GM12878 (cell line): ENCODE measurements around the gene SLC2A5. TPM values are rescaled to one million over a fixed set of nuclear protein-coding genes. Genes with fewer than 3 reads are reported as not detected.

Source experiments
- ATAC-seq: fragments of 200-7000 bp; cut with Tn5 transposase; 3 replicates; pipeline ENCODE4 v1.9.1; 2020; ENCODE audit warnings: mild to moderate bottlenecking, moderate library complexity
- BruUV-seq: library from RNA; stranded (reverse); fragments of 400-500 nt; replicated peaks from 2 replicates; lab custom pipeline; 2021; lab: Mats Ljungman, UMichigan
- CTCF ChIA-PET: fragments of 300-600 bp; sonication (Branson Sonifier 250); formaldehyde crosslinking; extraction: SDS; loops from one replicate; lab custom pipeline; 2021; ENCODE audit warnings: inconsistent platforms; lab: Yijun Ruan, JAX
- POLR2A ChIA-PET: fragments of 350-600 bp; formaldehyde crosslinking; extraction: SDS; loops from one replicate; lab custom pipeline; 2021; ENCODE audit warnings: inconsistent platforms; lab: Charles Lee
- RAD21 ChIA-PET: fragments of 300-600 bp; sonication (Branson Sonifier 250); formaldehyde crosslinking; loops from one replicate; lab custom pipeline; 2023; ENCODE audit warnings: antibody characterized with exemption; ENCODE audit not compliant: unreplicated experiment; lab: Charles Lee
- SMC1A ChIA-PET: fragments of 300-600 bp; sonication (Branson Sonifier 250); formaldehyde crosslinking; loops from one replicate; lab custom pipeline; 2023; ENCODE audit not compliant: unreplicated experiment, uncharacterized antibody; lab: Charles Lee
- DNase-seq: peaks from one replicate; pipeline ENCODE4 v3.0.0-alpha.2; 2011; ENCODE audit warnings: low read depth, low spot score
- FAIRE-seq: peaks from 3 replicates; lab custom pipeline; 2011; peaks lifted over from hg19 to GRCh38; lab: Jason Lieb, UNC
- H2AFZ ChIP-seq: 2 replicates; pipeline ENCODE4 v1.6.0; 2011; ENCODE audit warnings: low read depth, low read length, control low read depth; ENCODE audit not compliant: control insufficient read depth
- H3K27ac ChIP-seq: 2 replicates; pipeline ENCODE4 v1.5.1; 2011; ENCODE audit warnings: control low read depth; ENCODE audit not compliant: control insufficient read depth, insufficient read depth
- H3K27me3 ChIP-seq, 2 experiments: replicated peaks in 1 of 2; 2 replicates each; pipeline versions ENCODE4 v1.6.0 to v1.6.1; 2011; ENCODE audit warnings: low read length in 1 of 2; ENCODE audit not compliant: control insufficient read depth in 2 of 2, insufficient read depth in 2 of 2
- H3K36me3 ChIP-seq, 2 experiments: 2 replicates each; pipeline ENCODE4 v1.5.1; 2011; ENCODE audit warnings: low read length in 1 of 2; ENCODE audit not compliant: control insufficient read depth in 2 of 2, insufficient read depth in 2 of 2
- H3K4me1 ChIP-seq: 2 replicates; pipeline ENCODE4 v1.6.1; 2011; ENCODE audit warnings: mild to moderate bottlenecking, low read length, moderate library complexity, mixed read lengths; ENCODE audit not compliant: control insufficient read depth, insufficient read depth
- H3K4me2 ChIP-seq: 2 replicates; pipeline ENCODE4 v1.6.0; 2011; ENCODE audit warnings: control low read depth; ENCODE audit not compliant: control insufficient read depth, insufficient read depth
- H3K4me3 ChIP-seq: fragments of 200-600 bp; sonication (generic); 2 replicates; pipeline ENCODE4 v1.5.1; 2016
- H3K79me2 ChIP-seq: 2 replicates; pipeline ENCODE4 v1.6.0; 2011; ENCODE audit warnings: low read length; ENCODE audit not compliant: control insufficient read depth, insufficient read depth
- H3K9ac ChIP-seq: 2 replicates; pipeline ENCODE4 v1.8.0; 2011; ENCODE audit warnings: low read length, control low read depth, mixed read lengths; ENCODE audit not compliant: control insufficient read depth, insufficient read depth
- H3K9me3 ChIP-seq: replicated peaks from 3 replicates; pipeline ENCODE4 v1.5.1; 2011; ENCODE audit warnings: mild to moderate bottlenecking, low read length; ENCODE audit not compliant: control insufficient read depth, insufficient read depth
- H4K20me1 ChIP-seq: 2 replicates; pipeline ENCODE4 v1.6.0; 2011; ENCODE audit not compliant: control insufficient read depth, insufficient read depth
- HDAC2 ChIP-seq: fragments of 200-600 bp; sonication (generic); IDR thresholded peaks from 2 replicates; pipeline ENCODE4 v1.6.1; 2017
- POLR2A ChIP-seq: IDR thresholded peaks from 2 replicates; pipeline ENCODE4 v1.6.1; 2011; ENCODE audit warnings: low read depth, mild to moderate bottlenecking, low read length
- POLR2AphosphoS5 ChIP-seq: IDR thresholded peaks from 2 replicates; pipeline ENCODE4 v1.6.1; 2011; ENCODE audit warnings: mild to moderate bottlenecking, low read length, inconsistent platforms
- ZSCAN29 ChIP-seq: fragments of 450-650 bp; IDR thresholded peaks from 2 replicates; pipeline ENCODE4 v1.6.1; 2017; ENCODE audit warnings: mild to moderate bottlenecking, moderate library complexity
- WGBS: methylation state at CpG from one replicate; pipeline ENCODE4 v1.1.6; 2016; ENCODE audit warnings: low lambda C conversion rate; ENCODE audit not compliant: insufficient replicate concordance, insufficient coverage; ENCODE audit errors: missing lambda C conversion rate; 5-methylcytosine and 5-hydroxymethylcytosine counted together
- in situ Hi-C: fragments of 300-500 bp; cut with MboI; formaldehyde crosslinking; loops from 9 replicates; pipeline ENCODE4 v1.14.3; 2018; ENCODE audit warnings: mixed read lengths
- intact Hi-C: fragments of 100-400 bp; cut with micrococcal nuclease; formaldehyde crosslinking; loops from one replicate; pipeline ENCODE4 v1.14.2; 2022; ENCODE audit not compliant: unreplicated experiment
- polyA plus RNA-seq, 11 experiments: library from polyadenylated mRNA; depleted of rRNA in 4 of 11; unstranded in 6 of 11; stranded (reverse) in 5 of 11; fragments of >200 nt; fragmentation: Nextera tagmentation in 4 of 11; fragmentation: Illumina TruSeq in 1 of 11; extraction: Ambion mirVana in 4 of 11; extraction: Trizol in 1 of 11; gene quantifications; 1 replicate in 1 of 11; 2 replicates in 10 of 11; pipeline versions ENCODE4 v1.2.1 to v1.2.3, GENCODE V29; 2011 to 2016; ENCODE audit warnings: inconsistent platforms in 2 of 11, missing spikeins in 2 of 11, low read depth in 1 of 11
- total RNA-seq, 4 experiments: library from RNA; depleted of rRNA in 3 of 4; stranded (reverse); fragments of >200 nt in 3 of 4; fragmentation: Illumina TruSeq in 1 of 4; extraction: Trizol in 1 of 4; gene quantifications; 2 replicates each; pipeline versions ENCODE4 v1.2.1 to v1.2.3, GENCODE V29; 2013 to 2021

Gene SLC2A5
- total and polyA plus RNA-seq, 10 of the 15 experiments (the other 5 are each of a cell fraction or from before 2014, with no cell fraction given), result 4.5 to 76.6 (median 23.9) TPM

DNA sequence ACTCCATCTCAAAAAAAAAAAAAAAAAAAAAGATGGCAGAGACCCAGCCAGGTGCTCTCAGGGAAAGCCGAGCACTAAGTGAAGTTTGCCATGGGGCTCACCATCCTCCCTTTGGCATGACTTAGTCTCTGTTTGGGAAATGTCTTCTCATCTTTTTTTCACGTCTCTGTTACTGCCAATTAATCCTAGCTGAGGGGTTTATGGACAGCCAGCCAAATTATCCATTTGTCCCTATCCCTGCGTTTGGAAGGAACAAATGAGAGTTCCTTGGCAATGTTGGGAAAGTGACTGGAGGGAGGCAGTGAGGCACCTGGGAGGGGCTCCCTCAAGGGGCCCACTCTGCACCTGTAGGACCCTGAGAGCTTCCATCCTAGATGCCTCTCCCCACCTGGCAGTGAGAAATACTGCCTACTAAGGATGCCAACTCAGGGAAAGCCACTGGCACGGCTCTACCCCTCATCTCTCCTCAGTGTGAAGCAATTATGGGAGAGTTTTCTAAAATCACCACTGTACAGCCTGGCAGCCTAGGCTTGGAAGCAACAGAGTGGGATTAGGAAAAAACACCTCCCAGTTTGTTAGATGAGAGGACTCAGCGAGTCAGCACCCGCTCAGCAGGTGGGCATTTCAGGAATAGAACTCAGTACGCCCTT lies 23.4 kb downstream of the SLC2A5 start:
- ChIA-PET SMC1A (interaction anchor here (0.5 kb wide), 1 partner anchor 95 kb away, joined by 3 read pairs; no protein-coding TSS in a partner anchor), CTCF (interaction anchor here (1.6 kb wide), 1 partner anchor 41 kb away, joined by 4 read pairs; no protein-coding TSS in a partner anchor), POLR2A (interaction anchor here (0.6 kb wide), 1 partner anchor 169 kb away, joined by 5 read pairs; no protein-coding TSS in a partner anchor)
- ATAC-seq (no peak), DNase-seq (no peak)
- peaks cover 8 to 29% of the 10 kb centered on the region in 2 experiments; a peak in 3 of 4 replicates for H3K36me3 ChIP-seq
- H3K27me3 ChIP-seq, result no peaks in the 10 kb centered on the region
- H3K9ac ChIP-seq, result no peak overlapping the region
- no peaks in the 10 kb centered on the region for H3K9me3 ChIP-seq
- H2AFZ ChIP-seq, result no peak overlapping the region
- no peaks in the 10 kb centered on the region for H3K79me2 ChIP-seq
- H3K4me2 ChIP-seq, result no peak overlapping the region
- H3K4me3 ChIP-seq, result no peak overlapping the region
- TF ChIP-seq POLR2AphosphoS5 (no peak), POLR2A (0 out of 2 replicates have a peak, but pooled peaks have one; percentile 9)
- TF ChIP-seq, all 136 proteins: peak for 1
- Histone ChIP-seq H3K27ac (no peak overlapping the region), H3K4me1 (no peaks in the 10 kb centered on the region), H4K20me1 (no peaks in the 10 kb centered on the region)
- no TSS peak for BruUV-seq
- 77% methylated on average over 7 of the region's 7 CpGs for WGBS
- no peak for FAIRE-seq
- RAD21 ChIA-PET, result interaction anchor here (0.7 kb wide), 1 partner anchor 201 kb away, joined by 6 read pairs; no protein-coding TSS in a partner anchor
- intact Hi-C loops, result no loop called here
- in situ Hi-C loops, result no loop called here

DNA sequence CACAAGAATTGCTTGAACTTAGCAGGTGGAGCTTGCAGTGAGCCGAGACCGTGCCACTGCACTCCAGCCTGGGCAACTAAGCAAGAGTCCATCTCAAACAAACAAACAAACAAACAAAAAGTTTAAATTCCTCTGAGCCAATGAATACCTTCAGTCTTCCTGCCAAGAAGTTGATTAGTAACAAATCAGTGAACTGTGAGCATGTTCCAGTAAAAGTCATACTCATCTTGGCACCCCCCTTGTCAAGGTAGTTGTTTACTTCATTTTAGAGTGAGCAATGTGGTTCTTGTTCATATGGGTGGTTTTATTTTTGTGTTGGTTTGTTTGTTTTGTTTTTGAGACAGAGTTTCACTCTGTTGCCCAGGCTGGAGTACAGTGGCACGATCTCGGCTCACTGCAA lies 25.2 kb downstream of the SLC2A5 start:
- ATAC-seq, result no peak
- POLR2A ChIA-PET, result interaction anchor here (0.6 to 0.8 kb wide), 4 partner anchors 26 to 658 kb away, joined by 3 to 7 read pairs (median 6); no protein-coding TSS in a partner anchor
- BruUV-seq, result no TSS peak
- TF ChIP-seq HDAC2, result no peak
- TF ChIP-seq ZSCAN29, result no peak
- peaks cover 20 to 33% of the 10 kb centered on the region in 2 experiments; a peak in 3 of 4 replicates for H3K36me3 ChIP-seq
- H2AFZ ChIP-seq, result no peak overlapping the region
- no peak overlapping the region for H3K9ac ChIP-seq
- RAD21 ChIA-PET, result no interaction called here
- no peaks in the 10 kb centered on the region for H3K4me1 ChIP-seq
- no peak for FAIRE-seq
- no peak overlapping the region for H3K4me2 ChIP-seq
- H3K9me3 ChIP-seq, result no peaks in the 10 kb centered on the region
- CTCF ChIA-PET, result interaction anchor here (0.9 kb wide), 1 partner anchor 57 kb away, joined by 4 read pairs; no protein-coding TSS in a partner anchor
- DNase-seq, result no peak
- WGBS, result 99% methylated on average over 4 of the region's 4 CpGs
- no peaks in the 10 kb centered on the region for H3K79me2 ChIP-seq
- intact Hi-C loops (no loop called here), in situ Hi-C loops (no loop called here)
- no peak overlapping the region for H3K27ac ChIP-seq
- H3K4me3 ChIP-seq, result no peak overlapping the region
- H3K27me3 ChIP-seq, result no peaks in the 10 kb centered on the region
- no peaks in the 10 kb centered on the region for H4K20me1 ChIP-seq
- SMC1A ChIA-PET, result interaction anchor here (0.7 kb wide), 1 partner anchor 8 kb away, joined by 3 read pairs; no protein-coding TSS in a partner anchor
